ENCODE measurements around the gene GABRG3.

GRCh38 chr15:27057904-27058645, 87.1 kb downstream of the GABRG3 start:
- TF ChIP-seq CTCF (IDR thresholded peaks at IDR 0.05), result no peak
- TF ChIP-seq POLR2A (IDR thresholded peaks at IDR 0.05), result no peak
